Epithelial cell of umbilical artery (primary cell): ENCODE measurements around the gene ZBBX. TPM values are rescaled to one million over a fixed set of nuclear protein-coding genes. Genes with fewer than 3 reads are reported as not detected.

Experiments used
- total RNA-seq: library from RNA; depleted of rRNA; stranded (reverse); fragments of >200 nt; gene quantifications from 2 replicates; pipeline ENCODE4 v1.2.3, GENCODE V29; 2014

ZBBX gene
- total RNA-seq: under 0.01 TPM in 1 of 2 replicates, not detected in the other

GRCh38 chr3:167380004-167380689 lies at the start of gene ZBBX:
Gene ZBBX (minus strand): TSS chr3:167380297. CDS start chr3:167372901, 7,396 bp downstream.

Other genes with a start within 250 kb of the ZBBX start
- gene SERPINI2, start 93.7 kb upstream of the ZBBX start, total RNA-seq: not detected in 2 replicates